GM12872 (cell line): ENCODE data around the gene RBMS3.

Experiments
- TF ChIP-seq, protein P1 (sequence below): IDR thresholded peaks from 3 replicates; pipeline ENCODE4 v1.5.1; 2011; ENCODE audit warnings: low read depth, mild to moderate bottlenecking, low read length, moderate library complexity; ENCODE audit not compliant: insufficient read depth

The RBMS3 gene

GRCh38 chr3:29322586-29322985 lies 41.7 kb downstream of the RBMS3 start:
- TF ChIP-seq, protein P1, sequence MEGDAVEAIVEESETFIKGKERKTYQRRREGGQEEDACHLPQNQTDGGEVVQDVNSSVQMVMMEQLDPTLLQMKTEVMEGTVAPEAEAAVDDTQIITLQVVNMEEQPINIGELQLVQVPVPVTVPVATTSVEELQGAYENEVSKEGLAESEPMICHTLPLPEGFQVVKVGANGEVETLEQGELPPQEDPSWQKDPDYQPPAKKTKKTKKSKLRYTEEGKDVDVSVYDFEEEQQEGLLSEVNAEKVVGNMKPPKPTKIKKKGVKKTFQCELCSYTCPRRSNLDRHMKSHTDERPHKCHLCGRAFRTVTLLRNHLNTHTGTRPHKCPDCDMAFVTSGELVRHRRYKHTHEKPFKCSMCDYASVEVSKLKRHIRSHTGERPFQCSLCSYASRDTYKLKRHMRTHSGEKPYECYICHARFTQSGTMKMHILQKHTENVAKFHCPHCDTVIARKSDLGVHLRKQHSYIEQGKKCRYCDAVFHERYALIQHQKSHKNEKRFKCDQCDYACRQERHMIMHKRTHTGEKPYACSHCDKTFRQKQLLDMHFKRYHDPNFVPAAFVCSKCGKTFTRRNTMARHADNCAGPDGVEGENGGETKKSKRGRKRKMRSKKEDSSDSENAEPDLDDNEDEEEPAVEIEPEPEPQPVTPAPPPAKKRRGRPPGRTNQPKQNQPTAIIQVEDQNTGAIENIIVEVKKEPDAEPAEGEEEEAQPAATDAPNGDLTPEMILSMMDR = no peak

GRCh38 chr3:29324180-29324651 lies 43.3 kb downstream of the RBMS3 start:
- TF ChIP-seq, protein P1 = no peak

DNA sequence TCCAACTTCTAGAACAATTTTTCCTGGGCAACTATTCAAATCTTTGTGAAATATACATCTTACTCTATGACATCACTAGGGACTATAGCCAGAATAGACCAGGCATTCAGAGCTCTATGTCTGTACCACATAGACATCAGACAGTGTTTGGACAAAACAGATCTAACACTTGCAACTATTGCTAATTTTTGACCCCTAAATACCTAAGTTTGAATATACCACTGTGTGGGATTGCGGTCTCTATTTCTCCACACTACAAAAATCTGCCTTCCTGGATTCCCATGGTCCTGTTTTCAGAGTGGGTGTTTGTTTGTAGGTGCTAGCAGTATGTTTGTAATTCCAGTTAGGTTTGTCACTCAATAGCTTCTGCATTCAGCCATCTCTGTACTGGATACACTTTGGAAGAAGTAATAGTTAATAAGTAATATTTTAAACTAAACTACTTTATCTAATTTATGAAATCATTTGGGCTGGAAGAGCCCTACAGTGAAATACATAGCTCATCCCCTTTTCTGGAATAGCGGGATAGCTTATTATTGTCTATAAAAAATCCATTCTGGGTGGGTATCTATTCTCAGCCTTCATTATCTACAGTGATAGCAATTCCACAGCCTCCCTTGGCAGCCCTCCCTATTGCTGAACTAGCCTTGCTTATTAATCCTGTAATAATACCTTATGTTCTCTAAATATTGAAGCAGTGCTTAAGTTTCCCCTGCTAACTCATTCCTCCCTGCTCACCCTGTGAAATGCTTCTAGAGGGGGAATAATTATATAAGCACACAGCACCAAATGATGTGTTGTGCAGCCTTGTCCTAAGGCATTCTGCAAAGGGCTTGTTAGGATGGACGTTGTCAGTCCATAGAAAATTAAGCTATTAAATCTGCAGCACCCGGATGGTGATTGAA lies 49.4 kb downstream of the RBMS3 start:
- TF ChIP-seq, protein P1 = no peak

GRCh38 chr3:29331035-29331434 lies 50.2 kb downstream of the RBMS3 start:
- TF ChIP-seq, protein P1 = no peak

- TF ChIP-seq, protein P1 = no peak
These were observed 50.8 kb downstream of the RBMS3 start for GRCh38 chr3:29331456-29332194.

DNA sequence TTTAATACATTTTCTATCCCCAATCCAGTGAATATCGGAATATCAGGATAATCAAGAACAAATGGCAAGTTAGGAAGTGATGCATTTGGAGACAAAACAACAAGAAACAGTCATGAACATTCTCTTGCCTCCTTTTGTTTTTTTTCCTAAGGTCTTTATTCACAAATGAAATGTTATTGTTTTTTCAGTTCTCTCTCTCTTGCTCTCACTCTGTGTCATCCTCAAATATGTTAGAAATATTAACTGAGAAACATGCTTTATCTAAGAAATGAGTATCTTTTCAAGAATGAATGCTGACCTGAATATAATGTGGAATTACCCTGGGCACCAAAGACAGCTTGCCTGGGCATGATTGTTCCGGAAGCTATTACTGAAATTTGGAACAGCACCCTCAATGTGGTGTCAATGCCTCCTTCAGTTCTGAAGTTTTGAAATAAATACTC lies 51.3 kb downstream of the RBMS3 start:
- TF ChIP-seq, protein P1 = no peak

DNA sequence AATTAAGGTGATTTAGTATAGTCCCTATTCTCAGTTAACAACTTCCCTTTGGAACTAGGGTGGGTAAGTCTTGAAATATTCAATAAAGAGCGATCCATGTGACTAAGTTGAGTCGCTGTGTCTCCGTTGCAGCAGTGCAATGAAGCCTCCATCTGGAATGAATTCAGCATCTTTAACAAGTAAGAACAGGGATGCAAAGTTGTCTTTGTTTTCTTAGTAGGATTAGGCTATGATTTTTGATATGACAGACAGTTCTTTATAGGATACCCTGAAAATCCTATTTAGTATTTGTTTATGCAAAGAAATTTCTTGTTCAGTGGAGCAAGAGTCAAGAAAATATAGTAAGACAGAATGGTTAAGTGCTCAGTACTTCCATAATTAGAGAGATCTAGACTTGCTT lies 52.7 kb downstream of the RBMS3 start:
- TF ChIP-seq, protein P1 = no peak
